H9 (cell line): ENCODE results near the gene METRNL. TPM values are rescaled to one million over a fixed set of nuclear protein-coding genes. Genes with fewer than 3 reads are reported as not detected.
A peak's percentile ranks its signal among the peaks of the same experiment; 100 is the strongest.

ENCODE experiments used
- DNase-seq: peaks from one replicate; pipeline ENCODE4 v3.0.0-alpha.2; 2017
- H2AFZ ChIP-seq: one replicate; pipeline ENCODE4 v1.6.1; 2013; ENCODE audit warnings: mild to moderate bottlenecking, low read length, control low read depth, moderate library complexity
- H2AK5ac ChIP-seq: 2 replicates; pipeline ENCODE4 v1.6.1; 2013; ENCODE audit warnings: low read length, control low read depth, mixed read lengths; ENCODE audit not compliant: insufficient read length
- H2BK120ac ChIP-seq: one replicate; pipeline ENCODE4 v1.6.1; 2013; ENCODE audit warnings: low read depth, mild to moderate bottlenecking, low read length, control low read depth, inconsistent platforms; ENCODE audit not compliant: poor library complexity, severe bottlenecking
- H2BK12ac ChIP-seq: 2 replicates; pipeline ENCODE4 v1.6.1; 2013; ENCODE audit warnings: low read length, control low read depth, mixed read lengths, low read depth; ENCODE audit not compliant: insufficient read length
- H2BK15ac ChIP-seq: 2 replicates; pipeline ENCODE4 v1.6.1; 2013; ENCODE audit warnings: low read depth, low read length, control low read depth
- H2BK20ac ChIP-seq: one replicate; pipeline ENCODE4 v1.6.1; 2013; ENCODE audit warnings: low read depth, mild to moderate bottlenecking, low read length, control low read depth, inconsistent platforms; ENCODE audit not compliant: poor library complexity, severe bottlenecking
- H2BK5ac ChIP-seq: 2 replicates; pipeline ENCODE4 v1.6.1; 2013; ENCODE audit warnings: low read length, control low read depth, mixed read lengths; ENCODE audit not compliant: insufficient read length
- H3K14ac ChIP-seq: 2 replicates; pipeline ENCODE4 v1.6.1; 2013; ENCODE audit warnings: low read length, control low read depth; ENCODE audit not compliant: insufficient read depth
- H3K18ac ChIP-seq: 2 replicates; pipeline ENCODE4 v1.6.1; 2013; ENCODE audit warnings: low read depth, mild to moderate bottlenecking, mixed read lengths, low read length, control low read depth; ENCODE audit not compliant: insufficient read length
- H3K23ac ChIP-seq: 2 replicates; pipeline ENCODE4 v1.6.1; 2013; ENCODE audit warnings: low read length, control low read depth, mixed read lengths, low read depth; ENCODE audit not compliant: insufficient read length
- H3K23me2 ChIP-seq: 2 replicates; pipeline ENCODE4 v1.6.1; 2013; ENCODE audit warnings: low read depth, mild to moderate bottlenecking, mixed read lengths, low read length, control low read depth; ENCODE audit not compliant: insufficient read length, poor library complexity, severe bottlenecking
- H3K27ac ChIP-seq: 2 replicates; pipeline ENCODE4 v1.5.1; 2013; ENCODE audit warnings: low read length, control low read depth, mixed read lengths, low read depth; ENCODE audit not compliant: insufficient read length
- H3K27me3 ChIP-seq: 2 replicates; pipeline ENCODE4 v1.6.1; 2013; ENCODE audit warnings: low read length, control low read depth, inconsistent platforms; ENCODE audit not compliant: insufficient read depth
- H3K4ac ChIP-seq: 2 replicates; pipeline ENCODE4 v1.6.1; 2013; ENCODE audit warnings: low read depth, mild to moderate bottlenecking, control low read depth, inconsistent platforms, low read length, moderate library complexity
- H3K4me1 ChIP-seq: 2 replicates; pipeline ENCODE4 v1.6.1; 2013; ENCODE audit warnings: low read length, control low read depth, inconsistent platforms; ENCODE audit not compliant: insufficient read depth
- H3K4me2 ChIP-seq: 2 replicates; pipeline ENCODE4 v1.6.1; 2013; ENCODE audit warnings: low read length, control low read depth, mixed read lengths; ENCODE audit not compliant: insufficient read length, insufficient read depth
- H3K56ac ChIP-seq: 2 replicates; pipeline ENCODE4 v1.6.1; 2013; ENCODE audit warnings: low read depth, mild to moderate bottlenecking, mixed read lengths, low read length, control low read depth; ENCODE audit not compliant: insufficient read length
- H3K79me1 ChIP-seq: 2 replicates; pipeline ENCODE4 v1.6.1; 2013; ENCODE audit warnings: low read depth, mild to moderate bottlenecking, moderate library complexity, low read length, control low read depth, inconsistent platforms; ENCODE audit not compliant: insufficient read depth, poor library complexity, severe bottlenecking
- H3K79me2 ChIP-seq: 2 replicates; pipeline ENCODE4 v1.6.1; 2013; ENCODE audit warnings: low read length, control low read depth, inconsistent platforms; ENCODE audit not compliant: insufficient read depth
- H3K9ac ChIP-seq: 2 replicates; pipeline ENCODE4 v1.6.1; 2013; ENCODE audit warnings: low read length, control low read depth, mixed read lengths; ENCODE audit not compliant: insufficient read length; ENCODE audit errors: extremely low read depth
- H3K9me3 ChIP-seq: one replicate; pipeline ENCODE4 v1.6.1; 2013; ENCODE audit warnings: low read depth, low read length, inconsistent platforms; ENCODE audit not compliant: control insufficient read depth
- H3T11ph ChIP-seq: one replicate; pipeline ENCODE4 v1.6.1; 2013; ENCODE audit warnings: mild to moderate bottlenecking, low read length, control low read depth, inconsistent platforms
- H4K20me1 ChIP-seq: one replicate; pipeline ENCODE4 v1.6.1; 2013; ENCODE audit not compliant: control insufficient read depth, insufficient read length, insufficient read depth
- H4K5ac ChIP-seq: 2 replicates; pipeline ENCODE4 v1.6.1; 2013; ENCODE audit warnings: low read depth, mild to moderate bottlenecking, mixed read lengths, low read length, control low read depth; ENCODE audit not compliant: insufficient read length
- H4K8ac ChIP-seq: replicated peaks from 2 replicates; pipeline ENCODE4 v1.6.1; 2013; ENCODE audit warnings: low read length, control low read depth, mixed read lengths, low read depth; ENCODE audit not compliant: insufficient read length
- H4K91ac ChIP-seq: 2 replicates; pipeline ENCODE4 v1.6.1; 2013; ENCODE audit warnings: low read depth, mild to moderate bottlenecking, moderate library complexity, mixed read lengths, low read length, control low read depth; ENCODE audit not compliant: insufficient read length
- H3K27ac Mint-ChIP-seq, 3 experiments: 2 replicates in 2 of 3; 3 replicates in 1 of 3; pipeline ENCODE4 v1.8.0; 2020 to 2021; ENCODE audit warnings: mixed read lengths in 3 of 3, mild to moderate bottlenecking in 1 of 3, moderate library complexity in 1 of 3
- H3K27me3 Mint-ChIP-seq: 2 replicates; pipeline ENCODE4 v1.8.0; 2021; ENCODE audit warnings: low read depth, mild to moderate bottlenecking, moderate library complexity, mixed read lengths
- H3K36me3 Mint-ChIP-seq, 3 experiments: 2 replicates in 2 of 3; 3 replicates in 1 of 3; pipeline ENCODE4 v1.8.0; 2020 to 2021; ENCODE audit warnings: low read depth in 3 of 3, mixed read lengths in 3 of 3; ENCODE audit not compliant: insufficient read depth in 1 of 3
- H3K4me1 Mint-ChIP-seq, 2 experiments: 2 replicates each; pipeline ENCODE4 v1.8.0; 2020; ENCODE audit warnings: mixed read lengths in 2 of 2
- H3K4me3 Mint-ChIP-seq, 2 experiments: 2 replicates in 1 of 2; 3 replicates in 1 of 2; pipeline ENCODE4 v1.8.0; 2020 to 2021; ENCODE audit warnings: mild to moderate bottlenecking in 2 of 2, mixed read lengths in 2 of 2, moderate library complexity in 1 of 2
- H3K9me3 Mint-ChIP-seq, 2 experiments: 2 replicates in 1 of 2; 3 replicates in 1 of 2; pipeline ENCODE4 v1.8.0; 2020; ENCODE audit warnings: mild to moderate bottlenecking in 2 of 2, mixed read lengths in 2 of 2, moderate library complexity in 1 of 2
- CTCF ChIP-seq: fragments of 200-600 bp; sonication (generic); conservative IDR thresholded peaks from 3 replicates; pipeline ENCODE4 v1.8.0; 2021; ENCODE audit warnings: antibody characterized with exemption, mild to moderate bottlenecking
- WGBS: extraction: QIAGEN DNeasy Blood & Tissue Kit; methylation state at CpG from one replicate; pipeline ENCODE4 v1.1.7; 2013; ENCODE audit warnings: missing lambda C conversion rate, low lambda C conversion rate, mixed read lengths; ENCODE audit not compliant: insufficient read length; ENCODE audit errors: extremely low coverage; 5-methylcytosine and 5-hydroxymethylcytosine counted together
- total RNA-seq: library from RNA; stranded (reverse); gene quantifications from 2 replicates; pipeline ENCODE4 v1.2.1, GENCODE V29; 2021

The METRNL gene
- total RNA-seq, 1 experiment from 2014 or later = 21.4 TPM

DNA sequence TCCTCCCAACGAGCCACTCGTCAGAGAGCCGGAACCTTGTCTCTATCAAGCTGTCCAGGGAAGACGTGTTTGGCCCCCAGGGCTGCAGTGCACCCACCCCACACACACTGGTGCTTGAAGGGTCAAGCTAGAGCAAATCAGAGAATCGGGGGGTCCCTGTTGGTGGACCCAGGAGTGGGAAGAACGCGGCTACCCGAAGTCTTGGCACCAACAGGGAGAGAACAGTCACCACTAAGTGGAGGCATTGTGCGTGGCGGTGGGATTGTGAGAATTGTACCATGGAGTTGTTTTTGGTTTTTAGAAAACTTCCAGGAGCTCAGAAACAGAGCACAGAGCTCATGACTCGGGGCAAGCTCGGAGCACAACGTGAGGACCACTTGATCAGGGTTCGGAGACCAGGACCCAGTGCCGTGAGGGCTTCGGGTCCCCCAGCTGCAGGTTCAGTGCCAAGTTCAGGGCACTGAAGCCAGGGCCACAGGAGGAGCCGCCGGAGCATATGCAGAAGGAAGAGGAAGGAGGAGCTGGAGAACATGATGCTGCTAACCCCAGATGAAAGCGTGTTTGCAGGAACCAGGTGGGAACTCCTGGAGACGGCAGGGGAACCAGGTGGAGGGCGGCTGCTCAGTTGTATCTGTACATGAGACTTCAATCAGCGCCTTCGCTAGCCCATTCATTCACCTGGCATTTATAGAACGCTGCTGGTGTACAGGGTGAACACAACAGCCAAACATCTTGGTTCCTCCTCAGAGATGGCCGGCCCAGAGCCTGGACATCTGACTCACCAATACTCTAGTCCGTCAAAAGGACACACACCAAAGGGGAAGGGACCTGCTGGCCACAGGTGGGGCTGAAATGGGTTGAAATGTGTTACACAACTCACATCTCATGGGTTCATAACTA lies 42.8 kb downstream of the METRNL start:
- H4K20me1 ChIP-seq = no peaks in the 10 kb centered on the region
- no peaks in the 10 kb centered on the region for H3K23me2 ChIP-seq
- H3K14ac ChIP-seq = no peak overlapping the region
- H3K4me2 ChIP-seq = peak overlapping the region; percentile 54
- Mint-ChIP-seq H3K27ac (no peak overlapping the region; a peak in 1 of 7 replicates), H3K9me3 (peaks cover 6 to 7% of the 10 kb centered on the region in 2 experiments), H3K36me3 (peaks cover 0 to 4% (median 0%) of the 10 kb centered on the region in 3 experiments; a peak in 2 of 7 replicates), H3K4me3 (peak overlapping the region; percentile 0 to 39; a peak in 2 of 5 replicates), H3K4me1 (peaks cover 31 to 41% of the 10 kb centered on the region in 2 experiments), H3K27me3 (peaks cover 59% of the 10 kb centered on the region)
- no peak overlapping the region for H3K27ac ChIP-seq
- no peak overlapping the region for H2BK12ac ChIP-seq
- peaks cover 4% of the 10 kb centered on the region; the same call in 1 of the 2 replicates for H3K4me1 ChIP-seq
- no peak overlapping the region for H3T11ph ChIP-seq
- no peak overlapping the region for H3K23ac ChIP-seq
- H2AFZ ChIP-seq = no peak overlapping the region
- no peak overlapping the region for H2BK20ac ChIP-seq
- H4K91ac ChIP-seq = no peak overlapping the region
- H3K79me1 ChIP-seq = no peaks in the 10 kb centered on the region
- no peak overlapping the region for H3K9ac ChIP-seq
- TF ChIP-seq CTCF = no peak
- no peak overlapping the region for H2BK120ac ChIP-seq
- H3K4ac ChIP-seq = no peak overlapping the region
- no peaks in the 10 kb centered on the region for H3K79me2 ChIP-seq
- H3K56ac ChIP-seq = no peak overlapping the region
- no peak overlapping the region for H2BK5ac ChIP-seq
- no peak overlapping the region for H4K5ac ChIP-seq
- H4K8ac ChIP-seq = no peak overlapping the region
- H3K27me3 ChIP-seq = peaks cover 9% of the 10 kb centered on the region; the same call in 1 of the 2 replicates
- peak; percentile 20 for DNase-seq
- no peak overlapping the region for H3K18ac ChIP-seq
- WGBS = no CpG with 5 or more reads among the region's 26 CpGs
- H3K9me3 ChIP-seq = no peaks in the 10 kb centered on the region
- no peak overlapping the region for H2AK5ac ChIP-seq
- H2BK15ac ChIP-seq = no peak overlapping the region
